Gastroesophageal sphincter (tissue), 4 donors: ENCODE results near the gene PGPEP1. TPM values are rescaled to one million over a fixed set of nuclear protein-coding genes. Genes with fewer than 3 reads are reported as not detected.

ENCODE experiments used
- ATAC-seq: fragments of 150-250 bp; one replicate; pipeline ENCODE4 v1.9.1; 2016; ENCODE audit warnings: mild to moderate bottlenecking, moderate library complexity
- H3K27ac ChIP-seq, 4 donors: fragments of 200-600 bp; sonication (generic) in 3 of 4; 1 replicate in 3 of 4; 2 replicates in 1 of 4; pipeline ENCODE4 v1.5.1; 2016 to 2019
- H3K27me3 ChIP-seq: fragments of 200-600 bp; sonication (generic); one replicate; pipeline ENCODE4 v1.5.1; 2019
- H3K36me3 ChIP-seq, 2 donors: fragments of 200-600 bp; sonication (generic); one replicate each; pipeline ENCODE4 v1.5.1; 2019; ENCODE audit warnings: control low read depth in 1 of 2
- H3K4me1 ChIP-seq, 3 donors: fragments of 200-600 bp; sonication (generic); 1 replicate in 2 of 3; 2 replicates in 1 of 3; pipeline ENCODE4 v1.5.1; 2016 to 2019; ENCODE audit warnings: control low read depth in 2 of 3
- H3K4me3 ChIP-seq, 2 donors: fragments of 200-600 bp; sonication (generic); one replicate each; pipeline ENCODE4 v1.5.1; 2019; ENCODE audit warnings: mild to moderate bottlenecking in 1 of 2, moderate library complexity in 1 of 2
- H3K9me3 ChIP-seq, 3 donors: fragments of 200-600 bp; sonication (generic); one replicate each; pipeline ENCODE4 v1.5.1; 2017 to 2019; ENCODE audit warnings: control low read depth in 2 of 3
- CTCF ChIP-seq, 4 experiments: fragments of 200-600 bp in 2 of 4; fragments of 450-650 bp in 2 of 4; sonication (generic) in 1 of 4; IDR thresholded peaks; one replicate each; pipeline ENCODE4 v1.5.1; 2017 to 2019; ENCODE audit warnings: antibody characterized with exemption in 4 of 4, mild to moderate bottlenecking in 2 of 4, moderate library complexity in 2 of 4
- EP300 ChIP-seq: sonication (generic); formaldehyde crosslinking; IDR thresholded peaks from one replicate; pipeline ENCODE4 v1.6.1; 2017; ENCODE audit warnings: antibody characterized with exemption, mild to moderate bottlenecking
- POLR2A ChIP-seq, 2 donors: fragments of 450-650 bp; IDR thresholded peaks; one replicate each; pipeline ENCODE4 v1.6.1; 2017; ENCODE audit warnings: antibody characterized with exemption in 2 of 2, mild to moderate bottlenecking in 2 of 2, moderate library complexity in 1 of 2
- POLR2AphosphoS5 ChIP-seq: sonication (generic); formaldehyde crosslinking; IDR thresholded peaks from one replicate; pipeline ENCODE4 v1.6.1; 2017; ENCODE audit warnings: antibody characterized with exemption
- WGBS, 2 donors: methylation state at CpG; one replicate each; pipeline ENCODE4 v1.1.5; 2018; ENCODE audit warnings: low coverage in 1 of 2; 5-methylcytosine and 5-hydroxymethylcytosine counted together
- small RNA-seq, 4 donors: library from RNA; depleted of rRNA; stranded (forward); fragments of <200 nt; gene quantifications; one replicate each; pipeline ENCODE3, GENCODE V24; 2016
- total RNA-seq, 4 donors: library from RNA; depleted of rRNA; stranded (reverse); fragments of >200 nt; gene quantifications; one replicate each; pipeline ENCODE4 v1.1.0, GENCODE V29; 2016

PGPEP1 gene
- total RNA-seq, 4 donors from 2014 or later, result 15.0 to 38.2 (median 23.1) TPM

GRCh38 chr19:18417250-18418028, 77.0 kb downstream of the PGPEP1 start:
- peaks cover 0 to 79% (median 57%) of the 10 kb centered on the region in 3 donors for H3K4me1 ChIP-seq
- H3K4me3 ChIP-seq, result peak overlapping the region; percentile 20 to 82
- no CpG with 5 or more reads among the region's 53 CpGs for WGBS, 2 donors
- ATAC-seq, result peak; percentile 30
- no peaks in the 10 kb centered on the region for H3K27me3 ChIP-seq
- peak overlapping the region; percentile 76 to 93 (median 90) for H3K27ac ChIP-seq
- no peaks in the 10 kb centered on the region for H3K9me3 ChIP-seq
- H3K36me3 ChIP-seq, result no peaks in the 10 kb centered on the region
- no peak for TF ChIP-seq EP300
- TF ChIP-seq CTCF (IDR thresholded peaks at IDR 0.05), result no peak
- TF ChIP-seq POLR2A (IDR thresholded peaks at IDR 0.05), result peak; percentile 31 to 48

GRCh38 chr19:18418029-18418482, 77.7 kb downstream of the PGPEP1 start:
- Histone ChIP-seq H3K4me1 (peaks cover 0 to 85% (median 59%) of the 10 kb centered on the region in 3 donors), H3K27me3 (no peaks in the 10 kb centered on the region), H3K27ac (peak overlapping the region; percentile 76 to 93 (median 90)), H3K4me3 (peak overlapping the region in 1 of 2 donors; percentile 82), H3K9me3 (no peaks in the 10 kb centered on the region), H3K36me3 (no peaks in the 10 kb centered on the region)
- WGBS, 2 donors, result 17% methylated on average over 6 of the region's 30 CpGs; no CpG with 5 or more reads in 1 of the 2 donors
- ATAC-seq, result no peak
- TF ChIP-seq POLR2A (IDR thresholded peaks at IDR 0.05) (no peak), POLR2AphosphoS5 (no peak), EP300 (no peak), CTCF (IDR thresholded peaks at IDR 0.05) (no peak)

- peak; percentile 6 for ATAC-seq
- Histone ChIP-seq H3K4me3 (peak overlapping the region; percentile 43 to 82), H3K4me1 (peaks cover 0 to 91% (median 64%) of the 10 kb centered on the region in 3 donors), H3K36me3 (no peaks in the 10 kb centered on the region), H3K9me3 (no peaks in the 10 kb centered on the region), H3K27me3 (no peaks in the 10 kb centered on the region), H3K27ac (peak overlapping the region; percentile 76 to 93 (median 90))
- TF ChIP-seq POLR2AphosphoS5, result no peak
- TF ChIP-seq EP300, result no peak
- no peak for TF ChIP-seq CTCF (IDR thresholded peaks at IDR 0.05)
- TF ChIP-seq POLR2A (IDR thresholded peaks at IDR 0.05), result no peak
- 27 to 60% methylated on average over 1 to 6 of the region's 39 CpGs for WGBS, 2 donors
Measured at GRCh38 chr19:18418483-18419194, 78.2 kb downstream of the PGPEP1 start.

- H3K36me3 ChIP-seq, result no peaks in the 10 kb centered on the region
- no peaks in the 10 kb centered on the region for H3K27me3 ChIP-seq
- TF ChIP-seq POLR2A (IDR thresholded peaks at IDR 0.05) (peak; percentile 26 to 52), POLR2AphosphoS5 (no peak), CTCF (IDR thresholded peaks at IDR 0.05) (peak in 3 of 4 experiments; percentile 51 to 80 (median 70)), EP300 (no peak)
- ATAC-seq, result peak; percentile 35
- peak within 1 kb of the TSS; percentile 76 to 93 (median 90) for H3K27ac ChIP-seq
- no peaks in the 10 kb centered on the region for H3K9me3 ChIP-seq
- no CpG with 5 or more reads among the region's 80 CpGs for WGBS, 2 donors
- H3K4me1 ChIP-seq, result peaks cover 0 to 96% (median 64%) of the 10 kb centered on the region in 3 donors
- H3K4me3 ChIP-seq, result peak within 1 kb of the TSS; percentile 43 to 82
Measured at GRCh38 chr19:18419195-18419698, 78.8 kb downstream of the PGPEP1 start, which contains the start of gene SSBP4. SSBP4 (plus strand) TSS chr19:18419398; CDS start chr19:18419649, 251 bp downstream.

Small RNA genes lying within 50 kb of the gene (small RNA-seq; reads per million reads assigned to genes)
- gene MIR3189 (0 reads per million in 4 donors), gene RN7SL513P (0 reads per million in 4 donors)

Other genes with a start within 250 kb of the PGPEP1 start
- 1 to 10 TPM; 3.3 to 8.8 (median 4.8) TPM for gene MAST3, start 242.8 kb upstream of the PGPEP1 start, total RNA-seq
- gene PIK3R2, start 187.4 kb upstream of the PGPEP1 start, total RNA-seq, result 10 to 100 TPM in 3 of 4 donors, 1 to 10 TPM in 1; 5.3 to 30.1 (median 22.7) TPM
- 10 to 100 TPM in 3 of 4 donors, 1 to 10 TPM in 1; 4.4 to 79.6 (median 40.8) TPM for gene IFI30, start 166.8 kb upstream of the PGPEP1 start, total RNA-seq
- 10 to 100 TPM; 13.8 to 30.7 (median 22.4) TPM for gene MPV17L2, start 147.4 kb upstream of the PGPEP1 start, total RNA-seq
- gene RAB3A, start 136.6 kb upstream of the PGPEP1 start, total RNA-seq, result 1 to 10 TPM in 3 of 4 donors, under 1 TPM in 1; 0.92 to 3.8 (median 1.6) TPM
- gene PDE4C, start 114.2 kb upstream of the PGPEP1 start, total RNA-seq, result 1 to 10 TPM in 1 of 4 donors, under 1 TPM in 3; 0.35 to 2.3 (median 0.53) TPM
- gene IQCN, start 66.1 kb upstream of the PGPEP1 start, total RNA-seq, result 1 to 10 TPM in 2 of 4 donors, under 1 TPM in 2; 0.27 to 4.4 (median 1.3) TPM
- gene JUND, start 59.0 kb upstream of the PGPEP1 start, total RNA-seq, result 100 to 1,000 TPM; 241 to 573 (median 297) TPM
- 100 to 1,000 TPM in 1 of 4 donors, 10 to 100 TPM in 3; 81.2 to 116 (median 94.5) TPM for gene LSM4, start 17.5 kb upstream of the PGPEP1 start, total RNA-seq
- 1 to 10 TPM in 3 of 4 donors, under 1 TPM in 1; 0.62 to 3.7 (median 3.0) TPM for gene GDF15, start 45.6 kb downstream of the PGPEP1 start, total RNA-seq
- 10 to 100 TPM in 1 of 4 donors, 1 to 10 TPM in 3; 1.9 to 19.0 (median 4.8) TPM for gene LRRC25, start 57.0 kb downstream of the PGPEP1 start, total RNA-seq
- 10 to 100 TPM; 58.4 to 76.2 (median 61.3) TPM for gene SSBP4, start 78.8 kb downstream of the PGPEP1 start, total RNA-seq
- 10 to 100 TPM; 15.2 to 31.6 (median 19.8) TPM for gene ISYNA1, start 97.5 kb downstream of the PGPEP1 start, total RNA-seq
- 10 to 100 TPM; 12.5 to 19.0 (median 14.7) TPM for gene ELL, start 181.5 kb downstream of the PGPEP1 start, total RNA-seq
- 100 to 1,000 TPM; 408 to 436 (median 418) TPM for gene FKBP8, start 203.0 kb downstream of the PGPEP1 start, total RNA-seq
- 100 to 1,000 TPM; 130 to 137 (median 135) TPM for gene KXD1, start 217.3 kb downstream of the PGPEP1 start, total RNA-seq
- gene UBA52, start 231.3 kb downstream of the PGPEP1 start, total RNA-seq, result 100 to 1,000 TPM; 371 to 644 (median 574) TPM
- 10 to 100 TPM; 64.8 to 72.6 (median 68.6) TPM for gene REX1BD, start 248.2 kb downstream of the PGPEP1 start, total RNA-seq